ENCODE results near the gene MATN1.

- TF ChIP-seq EP300 (IDR thresholded peaks at IDR 0.05): no peak
- TF ChIP-seq, protein P1, sequence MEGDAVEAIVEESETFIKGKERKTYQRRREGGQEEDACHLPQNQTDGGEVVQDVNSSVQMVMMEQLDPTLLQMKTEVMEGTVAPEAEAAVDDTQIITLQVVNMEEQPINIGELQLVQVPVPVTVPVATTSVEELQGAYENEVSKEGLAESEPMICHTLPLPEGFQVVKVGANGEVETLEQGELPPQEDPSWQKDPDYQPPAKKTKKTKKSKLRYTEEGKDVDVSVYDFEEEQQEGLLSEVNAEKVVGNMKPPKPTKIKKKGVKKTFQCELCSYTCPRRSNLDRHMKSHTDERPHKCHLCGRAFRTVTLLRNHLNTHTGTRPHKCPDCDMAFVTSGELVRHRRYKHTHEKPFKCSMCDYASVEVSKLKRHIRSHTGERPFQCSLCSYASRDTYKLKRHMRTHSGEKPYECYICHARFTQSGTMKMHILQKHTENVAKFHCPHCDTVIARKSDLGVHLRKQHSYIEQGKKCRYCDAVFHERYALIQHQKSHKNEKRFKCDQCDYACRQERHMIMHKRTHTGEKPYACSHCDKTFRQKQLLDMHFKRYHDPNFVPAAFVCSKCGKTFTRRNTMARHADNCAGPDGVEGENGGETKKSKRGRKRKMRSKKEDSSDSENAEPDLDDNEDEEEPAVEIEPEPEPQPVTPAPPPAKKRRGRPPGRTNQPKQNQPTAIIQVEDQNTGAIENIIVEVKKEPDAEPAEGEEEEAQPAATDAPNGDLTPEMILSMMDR (IDR thresholded peaks at IDR 0.05): no peak
- TF ChIP-seq POLR2A (IDR thresholded peaks at IDR 0.05): no peak
Observed at GRCh38 chr1:30743584-30744059, 20.2 kb upstream of the MATN1 start.
